NT2/D1 (cell line): ENCODE data around the gene MMP15.

Experiments
- SUZ12 ChIP-seq: IDR thresholded peaks from 2 replicates; pipeline ENCODE4 v1.6.1; 2011; ENCODE audit not compliant: insufficient read length, insufficient read depth; ENCODE audit errors: extremely low read depth
- YY1 ChIP-seq: IDR thresholded peaks from 2 replicates; pipeline ENCODE4 v1.6.1; 2011; ENCODE audit not compliant: insufficient read length, insufficient read depth
- ZNF274 ChIP-seq: IDR thresholded peaks from 2 replicates; pipeline ENCODE4 v1.6.1; 2011; ENCODE audit warnings: mild to moderate bottlenecking, low read depth, low read length

- TF ChIP-seq ZNF274 (no peak), SUZ12 (no peak), YY1 (no peak)
These were observed 40.1 kb upstream of the MMP15 start for GRCh38 chr16:57985204-57986181.
